PC-3 (cell line): Measurements from ENCODE around the gene DNAJC11. TPM values are rescaled to one million over a fixed set of nuclear protein-coding genes. Genes with fewer than 3 reads are reported as not detected.

Experiments used
- ATAC-seq: fragments of 200-7000 bp; cut with Tn5 transposase; 2 replicates; pipeline ENCODE4 v1.9.1; 2020; ENCODE audit warnings: mild to moderate bottlenecking, moderate library complexity
- BruUV-seq: library from RNA; stranded (reverse); fragments of 400-500 nt; replicated peaks from 2 replicates; lab custom pipeline; 2021; lab: Mats Ljungman, UMichigan
- CTCF ChIA-PET: fragments of 300-600 bp; sonication (Branson Sonifier 250); formaldehyde crosslinking; loops from one replicate; lab custom pipeline; 2022; ENCODE audit warnings: antibody characterized with exemption; lab: Charles Lee
- POLR2A ChIA-PET: fragments of 300-600 bp; sonication (Branson Sonifier 250); formaldehyde crosslinking; loops from one replicate; lab custom pipeline; 2022; ENCODE audit warnings: antibody characterized with exemption; ENCODE audit not compliant: unreplicated experiment; lab: Charles Lee
- DNase-seq: peaks from one replicate; pipeline ENCODE4 v3.0.0-alpha.2; 2015
- H2AFZ ChIP-seq: fragments of 300-600 bp; sonication (generic); 2 replicates; pipeline ENCODE4 v1.6.0; 2016; ENCODE audit warnings: antibody characterized with exemption, low read length
- H3F3A ChIP-seq: fragments of 300-600 bp; sonication (generic); one replicate; pipeline ENCODE4 v1.6.0; 2017; ENCODE audit warnings: antibody characterized with exemption, low read length, control low read depth, mild to moderate bottlenecking; ENCODE audit not compliant: unreplicated experiment
- H3K27ac ChIP-seq: fragments of 300-600 bp; sonication (generic); 2 replicates; pipeline ENCODE4 v1.5.1; 2016; ENCODE audit warnings: mild to moderate bottlenecking, low read length
- H3K27me3 ChIP-seq: fragments of 300-600 bp; sonication (generic); 2 replicates; pipeline ENCODE4 v1.6.1; 2016; ENCODE audit warnings: low read length, mixed read lengths
- H3K36me3 ChIP-seq: fragments of 300-600 bp; sonication (generic); 2 replicates; pipeline ENCODE4 v1.6.1; 2016; ENCODE audit warnings: low read depth, mixed run types, low read length, mixed read lengths
- H3K4me1 ChIP-seq: fragments of 300-600 bp; sonication (generic); 2 replicates; pipeline ENCODE4 v1.5.1; 2016; ENCODE audit warnings: low read length; ENCODE audit not compliant: insufficient read depth
- H3K4me2 ChIP-seq: fragments of 300-600 bp; sonication (generic); 2 replicates; pipeline ENCODE4 v1.6.0; 2016; ENCODE audit warnings: low read length
- H3K4me3 ChIP-seq: fragments of 300-600 bp; sonication (generic); 2 replicates; pipeline ENCODE4 v1.5.1; 2016; ENCODE audit warnings: mild to moderate bottlenecking, low read length, mixed read lengths
- H3K79me2 ChIP-seq: fragments of 300-600 bp; sonication (generic); 2 replicates; pipeline ENCODE4 v1.6.1; 2017; ENCODE audit warnings: low read length, mixed read lengths
- H3K9ac ChIP-seq: fragments of 300-600 bp; sonication (generic); 2 replicates; pipeline ENCODE4 v1.6.0; 2016; ENCODE audit warnings: mild to moderate bottlenecking, low read length
- H3K9me2 ChIP-seq: fragments of 300-600 bp; sonication (generic); replicated peaks from 2 replicates; pipeline ENCODE4 v1.6.1; 2016; ENCODE audit warnings: mixed run types, low read length, mixed read lengths
- H3K9me3 ChIP-seq: fragments of 300-600 bp; sonication (generic); 2 replicates; pipeline ENCODE4 v1.6.1; 2016; ENCODE audit warnings: low read length, mixed read lengths
- H4K20me1 ChIP-seq: fragments of 300-600 bp; sonication (generic); 2 replicates; pipeline ENCODE4 v1.6.1; 2016; ENCODE audit warnings: low read length, mixed read lengths
- CTCF ChIP-seq: fragments of 300-600 bp; sonication (generic); conservative IDR thresholded peaks from 2 replicates; pipeline ENCODE4 v1.5.1; 2017; ENCODE audit warnings: antibody characterized with exemption, low read depth, mild to moderate bottlenecking, low read length
- EZH2 ChIP-seq: fragments of 300-600 bp; sonication (generic); IDR thresholded peaks from one replicate; pipeline ENCODE4 v1.6.1; 2017; ENCODE audit warnings: antibody characterized with exemption, mild to moderate bottlenecking, low read length; ENCODE audit not compliant: unreplicated experiment
- EZH2phosphoT487 ChIP-seq: fragments of 300-600 bp; sonication (generic); IDR thresholded peaks from 2 replicates; pipeline ENCODE4 v1.6.1; 2018; ENCODE audit warnings: mild to moderate bottlenecking, antibody characterized with exemption, low read length, borderline replicate concordance
- intact Hi-C: fragments of 100-400 bp; cut with micrococcal nuclease; formaldehyde crosslinking; loops from 2 replicates; pipeline ENCODE4 v1.9.0; 2023
- total RNA-seq: library from RNA; depleted of rRNA; stranded (reverse); fragments of >200 nt; gene quantifications from 2 replicates; pipeline ENCODE4 v1.2.3, GENCODE V29; 2014

The DNAJC11 gene
- total RNA-seq, 1 experiment from 2014 or later, result 105 TPM

GRCh38 chr1:6730473-6730872, 28.9 kb upstream of the DNAJC11 start:
- TF ChIP-seq EZH2 (no peak), EZH2phosphoT487 (no peak), CTCF (no peak)
- intact Hi-C loops, result no loop called here
- ATAC-seq, result no peak

GRCh38 chr1:6727535-6727934, 25.9 kb upstream of the DNAJC11 start:
- TF ChIP-seq EZH2, result no peak
- TF ChIP-seq CTCF, result peak; percentile 99
- ATAC-seq (peak; percentile 83), DNase-seq (peak; percentile 88)
- H3K9me2 ChIP-seq, result no peaks in the 10 kb centered on the region
- H3K27me3 ChIP-seq, result peaks cover 12% of the 10 kb centered on the region; the same call in 1 of the 2 replicates
- no peak overlapping the region for H3K4me3 ChIP-seq
- no peak overlapping the region for H3K27ac ChIP-seq
- peaks cover 6% of the 10 kb centered on the region; the same call in 1 of the 2 replicates for H3K4me1 ChIP-seq
- no peaks in the 10 kb centered on the region for H3K9me3 ChIP-seq
- H3K4me2 ChIP-seq, result no peak overlapping the region
- no TSS peak for BruUV-seq
- no peaks in the 10 kb centered on the region for H3K36me3 ChIP-seq
- no peak overlapping the region for H3K9ac ChIP-seq
- H4K20me1 ChIP-seq, result no peaks in the 10 kb centered on the region
- CTCF ChIA-PET, result interaction anchor here (0.6 kb wide), 1 partner anchor 580 kb away, joined by 3 read pairs; no protein-coding TSS in a partner anchor
- intact Hi-C loops, result loop anchor here (10.0 kb wide), 1 partner anchor 917 kb away; no protein-coding TSS in a partner anchor
- POLR2A ChIA-PET, result no interaction called here
- H3K79me2 ChIP-seq, result no peaks in the 10 kb centered on the region
- 0 out of 2 replicates have a peak overlapping the region, but pooled peaks have one; percentile 46 for H2AFZ ChIP-seq
- H3F3A ChIP-seq, result no peaks in the 10 kb centered on the region

More at GRCh38 chr1:6730473-6730872, 28.9 kb upstream of the DNAJC11 start:
- Histone ChIP-seq H3K4me1 (no peaks in the 10 kb centered on the region), H2AFZ (no peak overlapping the region), H3K9me2 (no peaks in the 10 kb centered on the region), H3K79me2 (no peaks in the 10 kb centered on the region), H3F3A (no peaks in the 10 kb centered on the region), H3K9me3 (no peaks in the 10 kb centered on the region), H3K36me3 (no peaks in the 10 kb centered on the region), H4K20me1 (no peaks in the 10 kb centered on the region), H3K27ac (no peak overlapping the region), H3K27me3 (peaks cover 12% of the 10 kb centered on the region; the same call in 1 of the 2 replicates), H3K9ac (no peak overlapping the region), H3K4me2 (no peak overlapping the region), H3K4me3 (no peak overlapping the region)
- DNase-seq, result no peak
- ChIA-PET CTCF (no interaction called here), POLR2A (no interaction called here)
- BruUV-seq, result no TSS peak

DNA sequence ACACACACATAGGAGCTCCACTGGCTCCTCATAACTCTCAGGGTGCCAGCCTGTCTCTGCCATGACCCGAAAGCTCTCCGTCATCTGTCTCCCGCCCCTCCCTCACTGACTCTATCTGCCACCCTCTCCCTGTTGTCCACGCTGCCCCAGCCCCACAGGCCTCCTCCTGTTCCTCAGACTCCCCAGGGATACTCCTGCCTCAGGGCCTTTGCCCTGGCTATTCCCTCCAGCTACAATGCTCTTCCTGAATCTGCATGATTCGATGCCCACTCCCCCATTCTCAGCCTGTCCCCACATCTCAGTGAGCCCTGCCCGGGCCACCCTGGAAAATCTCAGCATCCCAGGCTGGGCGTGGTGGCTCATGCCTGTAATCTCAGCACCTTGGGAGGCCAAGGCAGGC, 24.6 kb upstream of the DNAJC11 start:
- Histone ChIP-seq H3F3A (no peaks in the 10 kb centered on the region), H3K79me2 (no peaks in the 10 kb centered on the region), H3K9me2 (no peaks in the 10 kb centered on the region), H3K4me2 (no peak overlapping the region), H3K4me1 (peaks cover 6% of the 10 kb centered on the region; the same call in 1 of the 2 replicates), H3K27me3 (peaks cover 12% of the 10 kb centered on the region; the same call in 1 of the 2 replicates), H3K9me3 (no peaks in the 10 kb centered on the region), H2AFZ (no peak overlapping the region), H4K20me1 (no peaks in the 10 kb centered on the region), H3K27ac (no peak overlapping the region), H3K4me3 (no peak overlapping the region), H3K9ac (no peak overlapping the region), H3K36me3 (no peaks in the 10 kb centered on the region)
- POLR2A ChIA-PET, result no interaction called here
- ATAC-seq, result no peak
- BruUV-seq, result no TSS peak
- TF ChIP-seq EZH2 (no peak), CTCF (no peak), EZH2phosphoT487 (no peak)
- intact Hi-C loops, result loop anchor here (10.0 kb wide), 1 partner anchor 919 kb away; no protein-coding TSS in a partner anchor
- DNase-seq, result no peak
- CTCF ChIA-PET, result interaction anchor here (0.6 kb wide), 1 partner anchor 70 kb away, joined by 4 read pairs; no protein-coding TSS in a partner anchor
